A673 (cell line): Measurements from ENCODE around the gene FRY. TPM values are rescaled to one million over a fixed set of nuclear protein-coding genes. Genes with fewer than 3 reads are reported as not detected.

Experiments used
- BruUV-seq: library from RNA; stranded (reverse); fragments of 400-500 nt; replicated peaks from 2 replicates; lab custom pipeline; 2021; lab: Mats Ljungman, UMichigan
- CTCF ChIA-PET: fragments of 300-600 bp; sonication (Branson Sonifier 250); formaldehyde crosslinking; loops from one replicate; lab custom pipeline; 2022; ENCODE audit warnings: antibody characterized with exemption; lab: Charles Lee
- POLR2A ChIA-PET: fragments of 300-600 bp; sonication (Branson Sonifier 250); formaldehyde crosslinking; loops from one replicate; lab custom pipeline; 2022; ENCODE audit warnings: antibody characterized with exemption; ENCODE audit not compliant: low non-redundant PET; lab: Charles Lee
- DNase-seq: peaks from one replicate; pipeline ENCODE4 v3.0.0-alpha.2; 2015; ENCODE audit warnings: low spot score
- H3K27ac ChIP-seq: fragments of 200-600 bp; sonication (generic); 2 replicates; pipeline ENCODE4 v1.5.1; 2016; ENCODE audit warnings: mixed run types, low read depth, mild to moderate bottlenecking, mixed read lengths, antibody characterized with exemption, low read length; ENCODE audit not compliant: poor library complexity, severe bottlenecking
- H3K27me3 ChIP-seq: fragments of 200-600 bp; sonication (generic); replicated peaks from 2 replicates; pipeline ENCODE4 v1.6.1; 2017; ENCODE audit warnings: mixed run types, low read depth, mild to moderate bottlenecking, mixed read lengths, antibody characterized with exemption, low read length; ENCODE audit not compliant: insufficient read depth, poor library complexity
- H3K36me3 ChIP-seq: fragments of 200-600 bp; sonication (generic); 2 replicates; pipeline ENCODE4 v1.6.1; 2016; ENCODE audit warnings: mixed run types, mild to moderate bottlenecking, mixed read lengths, antibody characterized with exemption, low read length; ENCODE audit not compliant: insufficient read depth, poor library complexity, severe bottlenecking
- H3K4me1 ChIP-seq: fragments of 200-600 bp; sonication (generic); 2 replicates; pipeline ENCODE4 v1.6.1; 2017; ENCODE audit warnings: mixed run types, mild to moderate bottlenecking, mixed read lengths, antibody characterized with exemption, low read length; ENCODE audit not compliant: insufficient read depth, poor library complexity, severe bottlenecking
- H3K4me3 ChIP-seq: fragments of 200-600 bp; sonication (generic); 2 replicates; pipeline ENCODE4 v1.5.1; 2016; ENCODE audit warnings: low read depth, mixed run types, mild to moderate bottlenecking, mixed read lengths, low read length; ENCODE audit not compliant: poor library complexity, severe bottlenecking
- H3K9me3 ChIP-seq: fragments of 200-600 bp; sonication (generic); 2 replicates; pipeline ENCODE4 v1.6.1; 2016; ENCODE audit warnings: mixed run types, low read depth, mild to moderate bottlenecking, mixed read lengths, antibody characterized with exemption, low read length; ENCODE audit not compliant: poor library complexity, severe bottlenecking
- EZH2 ChIP-seq: fragments of 200-600 bp; sonication (generic); IDR thresholded peaks from 2 replicates; pipeline ENCODE4 v1.6.1; 2017; ENCODE audit warnings: borderline replicate concordance, low read depth, mild to moderate bottlenecking, mixed read lengths, antibody characterized with exemption, low read length; ENCODE audit not compliant: poor library complexity, severe bottlenecking
- intact Hi-C: fragments of 100-400 bp; cut with micrococcal nuclease; formaldehyde crosslinking; loops from one replicate; pipeline ENCODE4 v1.10.0; 2022; ENCODE audit not compliant: unreplicated experiment
- total RNA-seq: library from RNA; stranded (reverse); gene quantifications from 2 replicates; pipeline ENCODE4 v1.2.3, GENCODE V29; 2021
- TF ChIP-seq, protein P1 (sequence below): fragments of 300-800, 200-600 bp; sonication (generic); conservative IDR thresholded peaks from 2 replicates; pipeline ENCODE4 v1.5.1; 2017; ENCODE audit warnings: low read depth, mild to moderate bottlenecking, antibody characterized with exemption, low read length, moderate library complexity, mixed read lengths

FRY gene
- total RNA-seq, 1 experiment from 2014 or later = 0.58 TPM

DNA sequence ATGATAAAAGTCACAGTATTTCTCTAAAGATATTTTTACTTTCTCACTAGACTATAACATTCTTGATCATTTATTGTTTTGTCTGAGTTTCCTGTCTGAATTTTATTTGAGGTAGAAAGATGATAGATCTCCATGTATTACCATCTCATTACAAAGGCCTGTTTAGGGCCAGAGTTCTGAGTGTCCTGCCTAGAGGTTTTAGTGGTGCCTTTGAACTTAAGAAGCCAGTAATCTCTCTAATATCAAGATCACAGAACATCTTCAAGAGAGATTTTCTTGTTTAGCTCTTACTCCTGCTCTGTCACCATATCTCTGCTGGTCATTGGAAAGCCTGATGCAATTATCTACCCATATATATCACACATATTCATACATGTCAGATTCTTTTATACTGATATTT lies 182.1 kb downstream of the FRY start:
- Histone ChIP-seq H3K4me3 (no peak overlapping the region), H3K4me1 (no peaks in the 10 kb centered on the region), H3K36me3 (no peaks in the 10 kb centered on the region), H3K9me3 (no peaks in the 10 kb centered on the region), H3K27me3 (no peaks in the 10 kb centered on the region), H3K27ac (no peak overlapping the region)
- POLR2A ChIA-PET = no interaction called here
- intact Hi-C loops = no loop called here
- CTCF ChIA-PET = no interaction called here
- no peak for TF ChIP-seq EZH2
- TF ChIP-seq, protein P1, sequence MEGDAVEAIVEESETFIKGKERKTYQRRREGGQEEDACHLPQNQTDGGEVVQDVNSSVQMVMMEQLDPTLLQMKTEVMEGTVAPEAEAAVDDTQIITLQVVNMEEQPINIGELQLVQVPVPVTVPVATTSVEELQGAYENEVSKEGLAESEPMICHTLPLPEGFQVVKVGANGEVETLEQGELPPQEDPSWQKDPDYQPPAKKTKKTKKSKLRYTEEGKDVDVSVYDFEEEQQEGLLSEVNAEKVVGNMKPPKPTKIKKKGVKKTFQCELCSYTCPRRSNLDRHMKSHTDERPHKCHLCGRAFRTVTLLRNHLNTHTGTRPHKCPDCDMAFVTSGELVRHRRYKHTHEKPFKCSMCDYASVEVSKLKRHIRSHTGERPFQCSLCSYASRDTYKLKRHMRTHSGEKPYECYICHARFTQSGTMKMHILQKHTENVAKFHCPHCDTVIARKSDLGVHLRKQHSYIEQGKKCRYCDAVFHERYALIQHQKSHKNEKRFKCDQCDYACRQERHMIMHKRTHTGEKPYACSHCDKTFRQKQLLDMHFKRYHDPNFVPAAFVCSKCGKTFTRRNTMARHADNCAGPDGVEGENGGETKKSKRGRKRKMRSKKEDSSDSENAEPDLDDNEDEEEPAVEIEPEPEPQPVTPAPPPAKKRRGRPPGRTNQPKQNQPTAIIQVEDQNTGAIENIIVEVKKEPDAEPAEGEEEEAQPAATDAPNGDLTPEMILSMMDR = no peak
- DNase-seq = no peak
- BruUV-seq = no TSS peak

DNA sequence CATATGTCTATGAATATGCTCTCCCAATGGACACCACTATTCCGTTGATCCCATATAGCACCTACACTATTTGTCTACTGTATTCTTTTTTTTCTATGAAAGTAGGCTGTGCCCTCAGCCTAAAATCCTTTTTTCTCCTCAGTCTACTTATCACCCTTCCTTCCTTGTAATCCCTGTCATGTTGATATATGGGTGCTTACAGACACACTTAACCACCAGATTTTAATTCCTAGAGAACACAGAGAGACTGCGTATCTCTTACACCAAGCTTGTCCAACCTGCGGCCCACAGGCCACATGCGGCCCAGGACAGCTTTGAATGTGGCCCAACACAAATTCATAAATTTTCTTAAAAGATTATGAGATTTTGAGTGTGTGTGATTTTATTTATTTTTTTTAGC lies 182.5 kb downstream of the FRY start:
- DNase-seq = no peak
- H3K9me3 ChIP-seq = no peaks in the 10 kb centered on the region
- no peaks in the 10 kb centered on the region for H3K4me1 ChIP-seq
- H3K36me3 ChIP-seq = no peaks in the 10 kb centered on the region
- no peak for TF ChIP-seq EZH2
- TF ChIP-seq, protein P1 = no peak
- intact Hi-C loops = no loop called here
- BruUV-seq = no TSS peak
- H3K4me3 ChIP-seq = no peak overlapping the region
- H3K27ac ChIP-seq = no peak overlapping the region
- no peaks in the 10 kb centered on the region for H3K27me3 ChIP-seq
- ChIA-PET CTCF (no interaction called here), POLR2A (no interaction called here)

DNA sequence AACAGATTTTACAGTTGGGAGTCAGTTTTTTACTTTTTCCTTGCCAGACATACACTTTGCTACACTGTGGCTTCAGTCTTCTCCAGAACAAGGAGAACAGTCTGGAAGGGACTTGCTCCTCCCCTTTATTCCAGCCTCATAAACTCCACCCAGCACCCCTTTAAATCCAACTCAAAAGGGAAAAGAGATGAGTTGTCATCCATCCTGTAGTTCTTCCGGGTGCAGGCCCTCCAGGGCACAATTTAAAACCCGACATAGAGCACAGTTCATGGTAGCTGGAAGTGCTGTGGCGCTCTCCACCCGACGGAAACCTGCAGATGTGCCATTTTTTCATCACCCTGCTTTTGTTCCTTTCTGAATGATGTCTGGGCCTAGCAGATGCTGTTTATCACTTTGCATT lies 184.7 kb downstream of the FRY start:
- H3K27me3 ChIP-seq = no peaks in the 10 kb centered on the region
- H3K9me3 ChIP-seq = no peaks in the 10 kb centered on the region
- DNase-seq = no peak
- BruUV-seq = no TSS peak
- POLR2A ChIA-PET = no interaction called here
- no peak overlapping the region for H3K4me3 ChIP-seq
- intact Hi-C loops = no loop called here
- no peak overlapping the region for H3K27ac ChIP-seq
- H3K36me3 ChIP-seq = no peaks in the 10 kb centered on the region
- CTCF ChIA-PET = no interaction called here
- no peaks in the 10 kb centered on the region for H3K4me1 ChIP-seq
- TF ChIP-seq, protein P1 = no peak
- no peak for TF ChIP-seq EZH2
